ENCODE data around the gene ATF5.

Gene ATF5

GRCh38 chr19:49929121-49929610 is at the start of gene ATF5, which contains the start of gene NUP62:
Gene ATF5, plus strand, starts transcription at chr19:49929205. Its CDS starts 1,646 bp downstream, at chr19:49930851.
Gene NUP62, minus strand, starts transcription at chr19:49929504. Its CDS starts 19,697 bp downstream, at chr19:49909807.
- DNase-seq (ENCODE audit: low spot score), result peak; percentile 100

GRCh38 chr19:49879243-49879963 is 49.6 kb upstream of the ATF5 start:
- no peak for DNase-seq (ENCODE audit: low spot score)

- no peak for DNase-seq (ENCODE audit: low spot score)
Measured at GRCh38 chr19:49880162-49880869, 48.7 kb upstream of the ATF5 start.

- no peak for DNase-seq (ENCODE audit: low spot score)
Measured at GRCh38 chr19:49881186-49881585, 47.8 kb upstream of the ATF5 start.

GRCh38 chr19:49881672-49882394 is 47.2 kb upstream of the ATF5 start:
- DNase-seq (ENCODE audit: low spot score), result no peak

GRCh38 chr19:49882643-49883042 is 46.4 kb upstream of the ATF5 start:
- no peak for DNase-seq (ENCODE audit: low spot score)

GRCh38 chr19:49883094-49883493 is 45.9 kb upstream of the ATF5 start:
- no peak for DNase-seq (ENCODE audit: low spot score)

GRCh38 chr19:49884109-49884508 is 44.9 kb upstream of the ATF5 start:
- DNase-seq (ENCODE audit: low spot score), result no peak

- DNase-seq (ENCODE audit: low spot score), result no peak
Measured at GRCh38 chr19:49884760-49885159, 44.2 kb upstream of the ATF5 start.

GRCh38 chr19:49887037-49887664 is 41.9 kb upstream of the ATF5 start:
- no peak for DNase-seq (ENCODE audit: low spot score)

GRCh38 chr19:49887665-49888509 is 41.1 kb upstream of the ATF5 start:
- no peak for DNase-seq (ENCODE audit: low spot score)

GRCh38 chr19:49888510-49888824 is 40.5 kb upstream of the ATF5 start:
- DNase-seq (ENCODE audit: low spot score), result no peak

GRCh38 chr19:49889038-49889686 is 39.8 kb upstream of the ATF5 start:
- DNase-seq (ENCODE audit: low spot score), result no peak

GRCh38 chr19:49889687-49890348 is 39.2 kb upstream of the ATF5 start:
- peak; percentile 75 for DNase-seq (ENCODE audit: low spot score)

GRCh38 chr19:49890349-49891311 is 38.4 kb upstream of the ATF5 start:
- DNase-seq (ENCODE audit: low spot score), result no peak

- DNase-seq (ENCODE audit: low spot score), result no peak
Measured at GRCh38 chr19:49891393-49891792, 37.6 kb upstream of the ATF5 start.

- no peak for DNase-seq (ENCODE audit: low spot score)
Measured at GRCh38 chr19:49892716-49893115, 36.3 kb upstream of the ATF5 start.

- no peak for DNase-seq (ENCODE audit: low spot score)
Measured at GRCh38 chr19:49894011-49894664, 34.9 kb upstream of the ATF5 start.

All from GM03348 (cell line).